ENCODE measurements around the gene PUM1. TPM values are rescaled to one million over a fixed set of nuclear protein-coding genes. Genes with fewer than 3 reads are reported as not detected.

Gene PUM1
- total and polyA plus RNA-seq, 2 donors (not counting 1 experiment from before 2014, with no cell fraction given), result 59.3 to 70.5 TPM

GRCh38 chr1:31005198-31005597, 60.3 kb downstream of the PUM1 start:
- H3K4me2 ChIP-seq (ENCODE audit: extremely low read depth, insufficient read depth, low read length), result no peak overlapping the region
- H3K79me2 ChIP-seq (ENCODE audit: control insufficient read depth, insufficient read depth, low read length), result peaks cover 66% of the 10 kb centered on the region
- no peak overlapping the region for H3K27ac ChIP-seq (ENCODE audit: insufficient read depth, low read length)
- H3K36me3 ChIP-seq (ENCODE audit: control insufficient read depth, insufficient read depth, low read length), result peaks cover 8% of the 10 kb centered on the region
- H3K9me3 ChIP-seq (ENCODE audit: control insufficient read depth, insufficient read depth, low read depth, low read length), result no peaks in the 10 kb centered on the region
- H2AFZ ChIP-seq (ENCODE audit: low read length), result no peak overlapping the region
- no peak overlapping the region for H3K9ac ChIP-seq (ENCODE audit: insufficient read depth, low read length)
- peaks cover 21% of the 10 kb centered on the region for H3K4me1 ChIP-seq (ENCODE audit: control insufficient read depth, extremely low read depth, insufficient read depth, low read length)
- no peaks in the 10 kb centered on the region for H3K27me3 ChIP-seq (ENCODE audit: control insufficient read depth, insufficient read depth, low read length)
- no peak for DNase-seq (ENCODE audit: low read depth in 2 of 2)
- no peaks in the 10 kb centered on the region for H4K20me1 ChIP-seq (ENCODE audit: control insufficient read depth, extremely low read depth, insufficient read depth, low read length)
- H3K4me3 ChIP-seq (replicated peaks in 1 of 4; ENCODE audit: control extremely low read depth in 1 of 4, insufficient read depth in 1 of 4, low read depth in 3 of 4, low read length in 4 of 4), result no peak overlapping the region
- no peak for TF ChIP-seq CTCF (conservative IDR thresholded peaks at IDR 0.05 in 1 of 2, IDR thresholded peaks at IDR 0.05 in 1 of 2; ENCODE audit: low read depth in 1 of 2, low read length in 2 of 2)
- no peak for TF ChIP-seq EZH2 (IDR thresholded peaks at IDR 0.05; ENCODE audit: low read length, missing control alignments)

- no peak overlapping the region for H2AFZ ChIP-seq (ENCODE audit: low read length)
- no peak overlapping the region for H3K4me3 ChIP-seq (replicated peaks in 1 of 4; ENCODE audit: control extremely low read depth in 1 of 4, insufficient read depth in 1 of 4, low read depth in 3 of 4, low read length in 4 of 4)
- no peak overlapping the region for H3K4me2 ChIP-seq (ENCODE audit: extremely low read depth, insufficient read depth, low read length)
- no peaks in the 10 kb centered on the region for H3K27me3 ChIP-seq (ENCODE audit: control insufficient read depth, insufficient read depth, low read length)
- H3K79me2 ChIP-seq (ENCODE audit: control insufficient read depth, insufficient read depth, low read length), result peaks cover 61% of the 10 kb centered on the region
- no peaks in the 10 kb centered on the region for H3K9me3 ChIP-seq (ENCODE audit: control insufficient read depth, insufficient read depth, low read depth, low read length)
- peaks cover 19% of the 10 kb centered on the region for H3K4me1 ChIP-seq (ENCODE audit: control insufficient read depth, extremely low read depth, insufficient read depth, low read length)
- H3K9ac ChIP-seq (ENCODE audit: insufficient read depth, low read length), result no peak overlapping the region
- DNase-seq (ENCODE audit: low read depth in 2 of 2), result no peak
- peaks cover 8% of the 10 kb centered on the region for H3K36me3 ChIP-seq (ENCODE audit: control insufficient read depth, insufficient read depth, low read length)
- TF ChIP-seq EZH2 (IDR thresholded peaks at IDR 0.05; ENCODE audit: low read length, missing control alignments) (no peak), CTCF (conservative IDR thresholded peaks at IDR 0.05 in 1 of 2, IDR thresholded peaks at IDR 0.05 in 1 of 2; ENCODE audit: low read depth in 1 of 2, low read length in 2 of 2) (no peak)
- H4K20me1 ChIP-seq (ENCODE audit: control insufficient read depth, extremely low read depth, insufficient read depth, low read length), result no peaks in the 10 kb centered on the region
- H3K27ac ChIP-seq (ENCODE audit: insufficient read depth, low read length), result no peak overlapping the region
These were observed 61.3 kb downstream of the PUM1 start for GRCh38 chr1:31004231-31004621.

GRCh38 chr1:31003613-31004230, 61.8 kb downstream of the PUM1 start:
- Histone ChIP-seq H3K27me3 (ENCODE audit: control insufficient read depth, insufficient read depth, low read length) (no peaks in the 10 kb centered on the region), H2AFZ (ENCODE audit: low read length) (no peak overlapping the region), H3K9me3 (ENCODE audit: control insufficient read depth, insufficient read depth, low read depth, low read length) (no peaks in the 10 kb centered on the region), H3K27ac (ENCODE audit: insufficient read depth, low read length) (no peak overlapping the region), H3K36me3 (ENCODE audit: control insufficient read depth, insufficient read depth, low read length) (peaks cover 8% of the 10 kb centered on the region), H3K79me2 (ENCODE audit: control insufficient read depth, insufficient read depth, low read length) (peaks cover 58% of the 10 kb centered on the region), H4K20me1 (ENCODE audit: control insufficient read depth, extremely low read depth, insufficient read depth, low read length) (no peaks in the 10 kb centered on the region), H3K4me2 (ENCODE audit: extremely low read depth, insufficient read depth, low read length) (no peak overlapping the region), H3K4me1 (ENCODE audit: control insufficient read depth, extremely low read depth, insufficient read depth, low read length) (peaks cover 19% of the 10 kb centered on the region), H3K4me3 (replicated peaks in 1 of 4; ENCODE audit: control extremely low read depth in 1 of 4, insufficient read depth in 1 of 4, low read depth in 3 of 4, low read length in 4 of 4) (no peak overlapping the region), H3K9ac (ENCODE audit: insufficient read depth, low read length) (no peak overlapping the region)
- TF ChIP-seq CTCF (conservative IDR thresholded peaks at IDR 0.05 in 1 of 2, IDR thresholded peaks at IDR 0.05 in 1 of 2; ENCODE audit: low read depth in 1 of 2, low read length in 2 of 2) (no peak), EZH2 (IDR thresholded peaks at IDR 0.05; ENCODE audit: low read length, missing control alignments) (no peak)
- DNase-seq (ENCODE audit: low read depth in 2 of 2), result peak in 1 of 2 donors; percentile 62
